HCT116 (cell line): ENCODE data around the gene SART3. TPM values are rescaled to one million over a fixed set of nuclear protein-coding genes. Genes with fewer than 3 reads are reported as not detected.

ENCODE experiments used
- ATAC-seq: fragments of 200-7000 bp; cut with Tn5 transposase; 2 replicates; pipeline ENCODE4 v1.9.1; 2020; ENCODE audit warnings: mild to moderate bottlenecking, moderate library complexity
- BruUV-seq: library from RNA; stranded (reverse); fragments of 400-500 nt; replicated peaks from 2 replicates; lab custom pipeline; 2021; lab: Mats Ljungman, UMichigan
- CTCF ChIA-PET: fragments of 300-600 bp; sonication (Branson Sonifier 250); formaldehyde crosslinking; loops from one replicate; lab custom pipeline; 2021; ENCODE audit warnings: antibody characterized with exemption; lab: Charles Lee
- POLR2A ChIA-PET: fragments of 300-600, 350-600 bp; sonication (Branson Sonifier 250); formaldehyde crosslinking; loops from one replicate; lab custom pipeline; 2021; ENCODE audit warnings: antibody characterized with exemption; lab: Charles Lee
- RAD21 ChIA-PET, 2 experiments: fragments of 300-600 bp; sonication (Branson Sonifier 250); formaldehyde crosslinking; loops; one replicate each; lab custom pipeline; 2023; ENCODE audit warnings: low total read pairs in 2 of 2; ENCODE audit not compliant: uncharacterized antibody in 2 of 2, unreplicated experiment in 2 of 2, low non-redundant PET in 1 of 2; lab: Charles Lee
- DNase-seq: peaks from one replicate; pipeline ENCODE4 v3.0.0-alpha.2; 2010; ENCODE audit warnings: low read depth, low spot score
- H2AFZ ChIP-seq: fragments of 200-600 bp; shearing (Covaris generic), sonication (generic); 2 replicates; pipeline ENCODE4 v1.6.1; 2017; ENCODE audit warnings: low read depth, mixed run types, mixed read lengths, antibody characterized with exemption, low read length; ENCODE audit not compliant: poor library complexity, severe bottlenecking
- H3K27ac ChIP-seq: 2 replicates; pipeline ENCODE4 v1.5.1; 2012; ENCODE audit warnings: low read depth, low read length
- H3K27me3 ChIP-seq: fragments of 200-600 bp; sonication (generic); 2 replicates; pipeline ENCODE4 v1.6.1; 2016; ENCODE audit warnings: mixed run types, low read length, mixed read lengths; ENCODE audit not compliant: insufficient read depth
- H3K36me3 ChIP-seq, 2 experiments: fragments of 200-500 bp in 1 of 2; fragments of 200-600 bp in 1 of 2; sonication (Bioruptor generic) in 1 of 2; sonication (generic) in 1 of 2; 2 replicates each; pipeline versions ENCODE4 v1.5.1 to v1.6.1; 2014 to 2016; ENCODE audit warnings: low read length in 2 of 2, inconsistent platforms in 1 of 2, mixed read lengths in 1 of 2, mixed run types in 1 of 2; ENCODE audit not compliant: insufficient read depth in 2 of 2, control insufficient read depth in 1 of 2
- H3K4me1 ChIP-seq, 2 experiments: fragments of 200-600 bp in 1 of 2; sonication (generic) in 1 of 2; 2 replicates each; pipeline versions ENCODE4 v1.5.1 to v1.6.1; 2012 to 2017; ENCODE audit warnings: low read length in 2 of 2, inconsistent platforms in 1 of 2, mild to moderate bottlenecking in 1 of 2, mixed read lengths in 1 of 2, mixed run types in 1 of 2, moderate library complexity in 1 of 2; ENCODE audit not compliant: insufficient read depth in 2 of 2, control insufficient read depth in 1 of 2
- H3K4me2 ChIP-seq: fragments of 200-600 bp; sonication (generic); 2 replicates; pipeline ENCODE4 v1.6.1; 2017; ENCODE audit warnings: mixed run types, low read length, mixed read lengths
- H3K4me3 ChIP-seq, 2 experiments: fragments of 200-600 bp in 1 of 2; sonication (generic) in 1 of 2; replicated peaks in 1 of 2; 2 replicates each; pipeline ENCODE4 v1.5.1; 2011 to 2016; ENCODE audit warnings: low read length in 2 of 2, control low read depth in 1 of 2, low read depth in 1 of 2, mild to moderate bottlenecking in 1 of 2, mixed read lengths in 1 of 2, mixed run types in 1 of 2
- H3K79me2 ChIP-seq: fragments of 200-600 bp; sonication (generic); 2 replicates; pipeline ENCODE4 v1.6.1; 2017; ENCODE audit warnings: mild to moderate bottlenecking, mixed run types, low read length, moderate library complexity, mixed read lengths; ENCODE audit not compliant: insufficient read depth
- H3K9ac ChIP-seq: fragments of 200-600 bp; sonication (generic); 2 replicates; pipeline ENCODE4 v1.6.1; 2016; ENCODE audit warnings: low read length, mixed read lengths
- H3K9me2 ChIP-seq: fragments of 200-600 bp; sonication (generic), shearing (Covaris generic); 2 replicates; pipeline ENCODE4 v1.6.1; 2017; ENCODE audit warnings: mixed run types, mild to moderate bottlenecking, moderate library complexity; ENCODE audit not compliant: insufficient read depth
- H3K9me3 ChIP-seq, 2 experiments: fragments of 200-500 bp in 1 of 2; fragments of 200-600 bp in 1 of 2; sonication (Bioruptor generic) in 1 of 2; sonication (generic) in 1 of 2; 2 replicates each; pipeline ENCODE4 v1.6.1; 2014 to 2017; ENCODE audit warnings: low read length in 2 of 2, mixed read lengths in 2 of 2, inconsistent platforms in 1 of 2, low read depth in 1 of 2, mild to moderate bottlenecking in 1 of 2, mixed run types in 1 of 2, moderate library complexity in 1 of 2; ENCODE audit not compliant: control insufficient read depth in 1 of 2, insufficient read depth in 1 of 2
- H4K20me1 ChIP-seq: fragments of 200-600 bp; sonication (generic), shearing (Covaris generic); 2 replicates; pipeline ENCODE4 v1.6.1; 2017; ENCODE audit warnings: mixed run types, mild to moderate bottlenecking, moderate library complexity; ENCODE audit not compliant: insufficient read depth
- CBX3 ChIP-seq: IDR thresholded peaks from 2 replicates; pipeline ENCODE4 v1.6.1; 2012; ENCODE audit warnings: low read depth
- EZH2phosphoT487 ChIP-seq: fragments of 200-600 bp; IDR thresholded peaks from 2 replicates; pipeline ENCODE4 v1.6.1; 2018; ENCODE audit warnings: antibody characterized with exemption, borderline replicate concordance
- RAD21 ChIP-seq: IDR thresholded peaks from 2 replicates; pipeline ENCODE4 v1.6.1; 2012; ENCODE audit warnings: low read depth, mild to moderate bottlenecking
- SIN3A ChIP-seq: IDR thresholded peaks from 2 replicates; pipeline ENCODE4 v1.6.1; 2012; ENCODE audit warnings: low read depth
- SP1 ChIP-seq: IDR thresholded peaks from 2 replicates; pipeline ENCODE4 v1.6.1; 2012; ENCODE audit warnings: low read depth
- SRF ChIP-seq: IDR thresholded peaks from 2 replicates; pipeline ENCODE4 v1.6.1; 2012; ENCODE audit warnings: low read depth
- ZBTB33 ChIP-seq: IDR thresholded peaks from 2 replicates; pipeline ENCODE4 v1.6.1; 2011; ENCODE audit warnings: mild to moderate bottlenecking, low read length, moderate library complexity; ENCODE audit not compliant: insufficient replicate concordance; ENCODE audit errors: extremely low read depth
- ZNF274 ChIP-seq: fragments of 200-500 bp; sonication (Bioruptor generic); IDR thresholded peaks from 2 replicates; pipeline ENCODE4 v1.6.1; 2014; ENCODE audit warnings: mild to moderate bottlenecking, low read depth, low read length, inconsistent platforms
- intact Hi-C: fragments of 100-400 bp; cut with micrococcal nuclease; formaldehyde crosslinking; loops from 2 replicates; pipeline ENCODE4 v1.10.0; 2022
- total RNA-seq: library from RNA; stranded (reverse); gene quantifications from one replicate; pipeline ENCODE4 v1.2.1, GENCODE V29; 2021; ENCODE audit not compliant: unreplicated experiment

Gene SART3
- total RNA-seq, 1 experiment from 2014 or later = 76.1 TPM

GRCh38 chr12:108610336-108610815 lies 49.4 kb upstream of the SART3 start:
- Histone ChIP-seq H3K4me3 (no peak overlapping the region), H3K9ac (no peak overlapping the region), H4K20me1 (no peaks in the 10 kb centered on the region), H3K4me1 (peaks cover 21 to 22% of the 10 kb centered on the region in 2 experiments)
- DNase-seq = no peak
- ChIA-PET POLR2A (no interaction called here), RAD21 (interaction anchor here in 1 of 2 experiments (0.6 kb wide), 1 partner anchor 37 kb away, joined by 4 read pairs; no protein-coding TSS in a partner anchor)
- no peak for TF ChIP-seq RAD21
- TF ChIP-seq SIN3A = no peak
- TF ChIP-seq, all 23 proteins: peak for 0
- no TSS peak for BruUV-seq
- no peaks in the 10 kb centered on the region for H3K79me2 ChIP-seq
- intact Hi-C loops = loop anchor here (10.0 kb wide), 2 partner anchors 276 to 696 kb away; partner anchors contain the start of gene CMKLR1
- ATAC-seq = no peak
- H3K4me2 ChIP-seq = no peak overlapping the region
- H3K9me3 ChIP-seq = no peaks in the 10 kb centered on the region
- no peaks in the 10 kb centered on the region for H3K27me3 ChIP-seq
- no peak overlapping the region for H3K27ac ChIP-seq
- H3K36me3 ChIP-seq = no peaks in the 10 kb centered on the region
- CTCF ChIA-PET = no interaction called here
- no peaks in the 10 kb centered on the region for H3K9me2 ChIP-seq
- no peak overlapping the region for H2AFZ ChIP-seq

GRCh38 chr12:108609537-108610335 lies 48.8 kb upstream of the SART3 start:
- H3K9me3 ChIP-seq = no peaks in the 10 kb centered on the region
- no peak overlapping the region for H2AFZ ChIP-seq
- no peaks in the 10 kb centered on the region for H3K79me2 ChIP-seq
- POLR2A ChIA-PET = no interaction called here
- ATAC-seq (no peak), DNase-seq (no peak)
- H4K20me1 ChIP-seq = no peaks in the 10 kb centered on the region
- H3K4me2 ChIP-seq = no peak overlapping the region
- intact Hi-C loops = loop anchor here (10.0 kb wide), 2 partner anchors 275 to 695 kb away; partner anchors contain the start of gene CMKLR1
- H3K27ac ChIP-seq = no peak overlapping the region
- TF ChIP-seq ZBTB33 (no peak), SP1 (no peak), SRF (no peak), EZH2phosphoT487 (no peak), ZNF274 (no peak), RAD21 (no peak), CBX3 (no peak)
- no peaks in the 10 kb centered on the region for H3K27me3 ChIP-seq
- CTCF ChIA-PET = no interaction called here
- no peak overlapping the region for H3K4me3 ChIP-seq
- RAD21 ChIA-PET = no interaction called here
- H3K9me2 ChIP-seq = no peaks in the 10 kb centered on the region
- H3K4me1 ChIP-seq = peaks cover 22% of the 10 kb centered on the region in 2 experiments
- no TSS peak for BruUV-seq
- no peaks in the 10 kb centered on the region for H3K36me3 ChIP-seq
- H3K9ac ChIP-seq = no peak overlapping the region
